ENCODE measurements around the gene CMTR1.
"Not testable (repeated sequence)": the region's sequence is repeated elsewhere in the genome, so short reads cannot be mapped to it uniquely, and the experiment has no call there.

CMTR1 gene

GRCh38 chr6:37396571-37397180 lies 36.3 kb upstream of the CMTR1 start:
- no peak for TF ChIP-seq CTCF (IDR thresholded peaks at IDR 0.05; ENCODE audit: low read depth, low read length)
- H3K4me3 ChIP-seq (ENCODE audit: low read depth, low read length) = no peak overlapping the region

GRCh38 chr6:37399131-37399530 lies 33.9 kb upstream of the CMTR1 start:
- no peak for TF ChIP-seq CTCF (IDR thresholded peaks at IDR 0.05; ENCODE audit: low read depth, low read length)
- H3K4me3 ChIP-seq (ENCODE audit: low read depth, low read length) = no peak overlapping the region

GRCh38 chr6:37399795-37400490 lies 33.1 kb upstream of the CMTR1 start:
- TF ChIP-seq CTCF (IDR thresholded peaks at IDR 0.05; ENCODE audit: low read depth, low read length) = no peak
- H3K4me3 ChIP-seq (ENCODE audit: low read depth, low read length) = no peak overlapping the region

GRCh38 chr6:37401658-37402057 lies 31.4 kb upstream of the CMTR1 start:
- H3K4me3 ChIP-seq (ENCODE audit: low read depth, low read length) = not testable (repeated sequence)

- no peak overlapping the region for H3K4me3 ChIP-seq (ENCODE audit: low read depth, low read length)
- no peak for TF ChIP-seq CTCF (IDR thresholded peaks at IDR 0.05; ENCODE audit: low read depth, low read length)
These were observed 26.2 kb upstream of the CMTR1 start for GRCh38 chr6:37406726-37407341.

GRCh38 chr6:37407948-37408347 lies 25.1 kb upstream of the CMTR1 start:
- no peak for TF ChIP-seq CTCF (IDR thresholded peaks at IDR 0.05; ENCODE audit: low read depth, low read length)
- no peak overlapping the region for H3K4me3 ChIP-seq (ENCODE audit: low read depth, low read length)

GRCh38 chr6:37409501-37409900 lies 23.5 kb upstream of the CMTR1 start:
- H3K4me3 ChIP-seq (ENCODE audit: low read depth, low read length) = no peak overlapping the region
- TF ChIP-seq CTCF (IDR thresholded peaks at IDR 0.05; ENCODE audit: low read depth, low read length) = no peak

All from WI38 (cell line).